Globus pallidus (tissue), 1 donor: Measurements from ENCODE around the gene F7.

ENCODE experiments used
- DNase-seq: peaks from one replicate; pipeline ENCODE4 v3.0.0-alpha.2; 2015; ENCODE audit warnings: low spot score

F7 gene

GRCh38 chr13:113118261-113119021 lies 12.8 kb downstream of the F7 start:
- DNase-seq, result no peak

- no peak for DNase-seq
Observed at GRCh38 chr13:113119166-113119821, 13.7 kb downstream of the F7 start.

- DNase-seq, result no peak
Observed at GRCh38 chr13:113119822-113120189, 14.2 kb downstream of the F7 start.

- no peak for DNase-seq
Observed at GRCh38 chr13:113120300-113121182, 14.9 kb downstream of the F7 start.

- DNase-seq, result no peak
Observed at GRCh38 chr13:113121183-113121927, 15.8 kb downstream of the F7 start.

GRCh38 chr13:113121928-113122471 lies 16.4 kb downstream of the F7 start:
- DNase-seq, result no peak

GRCh38 chr13:113122550-113123225 lies 17.1 kb downstream of the F7 start, which contains the start of gene F10:
Gene F10, plus strand, starts transcription at chr13:113122799. Its CDS starts 57 bp downstream, at chr13:113122856.
- no peak for DNase-seq

GRCh38 chr13:113123226-113124201 lies 17.9 kb downstream of the F7 start:
- DNase-seq, result peak; percentile 7

GRCh38 chr13:113124211-113124970 lies 18.8 kb downstream of the F7 start:
- DNase-seq, result no peak

- no peak for DNase-seq
Observed at GRCh38 chr13:113125506-113126264, 20.1 kb downstream of the F7 start.

GRCh38 chr13:113126265-113127150 lies 20.9 kb downstream of the F7 start:
- no peak for DNase-seq

- DNase-seq, result no peak
Observed at GRCh38 chr13:113129480-113129879, 23.9 kb downstream of the F7 start.

- no peak for DNase-seq
Observed at GRCh38 chr13:113129921-113130750, 24.5 kb downstream of the F7 start.

GRCh38 chr13:113135281-113135760 lies 29.7 kb downstream of the F7 start:
- no peak for DNase-seq

GRCh38 chr13:113137691-113138298 lies 32.2 kb downstream of the F7 start:
- DNase-seq, result no peak
